GM21723 (cell line): Measurements from ENCODE around the gene ZNF32.
A peak's percentile ranks its signal among the peaks of the same experiment; 100 is the strongest.

Experiments used
- ATAC-seq: cut with Tn5 transposase; IDR thresholded peaks from one replicate; pipeline ENCODE4 v1.9.1; 2021; ENCODE audit warnings: mild to moderate bottlenecking, moderate library complexity; ENCODE audit not compliant: unreplicated experiment

The ZNF32 gene

GRCh38 chr10:43681220-43681619, 32.5 kb upstream of the ZNF32 start:
- no peak for ATAC-seq

- ATAC-seq, result no peak
Measured at GRCh38 chr10:43680035-43680434, 31.4 kb upstream of the ZNF32 start.

GRCh38 chr10:43679509-43679908, 30.8 kb upstream of the ZNF32 start:
- ATAC-seq, result no peak

- no peak for ATAC-seq
Measured at GRCh38 chr10:43678654-43679053, 30.0 kb upstream of the ZNF32 start.

- ATAC-seq, result no peak
Measured at GRCh38 chr10:43676901-43677300, 28.2 kb upstream of the ZNF32 start.

DNA sequence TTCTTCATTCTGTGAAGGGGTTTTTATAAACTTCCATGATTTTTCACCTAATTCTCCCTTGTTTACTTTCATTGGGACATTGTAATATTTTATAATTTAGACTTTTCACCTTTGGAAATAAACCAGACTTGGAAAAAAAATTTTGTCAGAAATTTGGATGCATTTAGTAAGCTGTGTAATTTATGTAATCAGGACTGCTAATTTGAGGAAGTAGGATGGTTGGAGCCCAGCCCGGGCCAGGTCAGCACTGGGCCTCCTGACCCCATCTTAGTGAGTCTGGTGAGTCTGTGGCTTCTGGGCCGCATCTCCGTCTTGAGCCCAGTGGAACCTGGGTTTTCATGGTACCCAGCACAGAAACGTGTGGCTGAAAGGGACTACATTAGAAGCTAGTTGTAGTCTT, 27.6 kb upstream of the ZNF32 start:
- no peak for ATAC-seq

DNA sequence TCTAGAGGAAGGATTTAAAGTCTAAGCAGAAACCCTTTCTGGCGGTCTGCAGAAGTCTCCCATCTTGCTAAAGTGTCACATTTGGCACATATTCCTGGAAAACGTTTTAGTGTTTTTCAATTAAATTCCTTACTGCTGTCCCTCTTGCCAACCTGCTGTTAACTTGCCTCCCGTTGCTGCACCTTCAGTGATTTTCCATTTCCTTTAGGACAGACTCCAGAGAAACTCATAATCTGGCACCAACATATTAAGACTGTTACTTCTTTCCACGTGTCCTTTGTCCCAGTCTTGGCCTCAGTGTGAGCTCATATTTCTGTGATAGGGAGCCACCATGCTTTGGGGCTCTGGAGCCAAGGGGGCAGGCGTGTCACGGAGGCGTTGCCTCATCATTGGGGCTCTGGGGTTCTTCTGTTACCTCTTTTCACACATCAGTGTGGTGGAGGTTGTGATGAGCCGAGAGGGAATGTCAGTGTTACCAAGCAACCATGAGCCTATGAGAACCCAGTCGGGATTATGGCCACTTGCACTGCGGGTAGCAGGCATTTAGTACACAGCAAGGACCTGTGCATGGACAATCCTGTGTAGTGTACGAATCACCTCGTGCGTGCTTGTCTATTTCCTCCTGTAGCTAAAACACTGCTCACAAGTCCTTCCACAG, 26.0 kb upstream of the ZNF32 start:
- ATAC-seq, result no peak

GRCh38 chr10:43673471-43673870, 24.8 kb upstream of the ZNF32 start:
- ATAC-seq, result no peak

GRCh38 chr10:43671659-43672531, 23.2 kb upstream of the ZNF32 start:
- ATAC-seq, result peak; percentile 70

DNA sequence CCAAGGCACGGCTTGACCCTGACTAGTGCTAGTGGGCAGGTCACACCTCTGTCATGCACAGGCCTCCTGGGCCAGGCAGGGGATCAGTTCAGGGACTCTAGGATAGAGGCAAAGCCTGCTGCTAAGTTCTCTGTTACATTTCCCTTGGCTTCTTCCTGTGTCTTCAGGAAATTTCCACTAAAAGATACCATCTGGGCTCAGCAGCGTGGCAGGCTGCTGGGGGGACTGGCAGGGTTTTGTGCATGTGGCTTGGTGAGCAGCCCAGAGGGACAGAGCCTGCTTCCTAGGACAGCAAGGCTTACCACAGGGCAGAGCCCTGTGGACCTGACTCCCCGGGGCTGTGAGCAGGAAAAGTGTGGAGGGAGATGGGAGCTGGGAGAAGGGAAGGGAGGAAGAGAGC, 20.7 kb upstream of the ZNF32 start:
- ATAC-seq, result no peak

- ATAC-seq, result no peak
Measured at GRCh38 chr10:43667761-43668386, 19.2 kb upstream of the ZNF32 start.

- ATAC-seq, result no peak
Measured at GRCh38 chr10:43667317-43667731, 18.6 kb upstream of the ZNF32 start.

DNA sequence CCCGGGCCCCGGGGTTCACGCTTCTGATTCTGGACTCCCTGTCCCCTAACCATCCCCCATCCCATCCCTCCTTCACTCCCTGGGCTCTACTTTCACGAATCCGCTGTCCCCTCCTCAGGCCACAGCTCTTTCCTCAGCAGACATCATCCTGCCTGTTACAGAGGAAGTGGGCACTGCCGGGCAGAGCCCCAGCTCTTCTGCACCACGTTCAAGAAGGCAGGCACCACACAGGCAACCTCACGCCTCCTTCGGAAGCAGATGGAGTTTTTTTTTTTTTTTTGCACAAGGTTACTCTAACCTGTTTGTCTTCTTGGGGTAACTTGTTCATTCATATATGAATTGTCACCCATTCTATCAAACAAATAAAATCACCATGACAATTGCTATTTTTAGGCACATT, 17.9 kb upstream of the ZNF32 start:
- no peak for ATAC-seq

DNA sequence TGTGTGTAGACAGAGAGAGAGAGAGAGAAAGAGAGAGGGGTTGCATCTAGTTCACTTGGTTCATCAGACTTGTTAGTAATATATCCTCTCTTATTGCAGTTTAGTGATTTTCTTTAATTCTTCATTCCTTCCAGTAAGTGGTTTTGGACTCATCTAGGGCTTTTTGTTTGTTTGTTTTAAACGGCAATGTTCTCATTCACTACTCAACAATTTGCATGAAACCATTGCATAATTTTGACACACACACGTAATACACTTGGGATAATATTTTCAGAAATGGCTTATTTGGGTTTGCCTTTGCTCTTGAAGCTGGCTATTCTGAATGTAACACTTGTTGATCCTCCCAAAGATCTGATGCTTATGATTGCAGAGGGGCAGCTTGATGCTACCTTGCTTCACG, 16.4 kb upstream of the ZNF32 start:
- ATAC-seq, result no peak

- ATAC-seq, result no peak
Measured at GRCh38 chr10:43658227-43658626, 9.5 kb upstream of the ZNF32 start.

GRCh38 chr10:43655311-43655710, 6.6 kb upstream of the ZNF32 start:
- no peak for ATAC-seq

DNA sequence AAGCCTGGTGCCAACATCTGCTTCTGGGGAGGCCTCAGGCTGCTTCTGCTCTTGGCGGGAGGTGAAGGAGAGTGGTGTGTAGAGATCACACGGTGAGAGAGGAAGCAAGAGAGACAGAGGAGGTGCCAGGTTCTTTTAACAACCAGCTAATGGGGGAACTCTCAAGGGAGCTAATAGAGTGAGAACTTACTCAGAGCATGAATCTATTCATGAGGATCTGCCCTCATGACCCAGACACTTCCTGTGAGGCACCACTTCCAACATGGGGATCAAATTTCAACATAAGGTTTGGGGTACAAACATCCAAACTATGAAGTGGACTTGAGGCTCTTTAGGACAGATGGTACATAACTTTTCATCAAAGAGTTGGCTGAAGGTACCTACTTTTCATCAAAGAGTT, 5.1 kb upstream of the ZNF32 start:
- ATAC-seq, result no peak

DNA sequence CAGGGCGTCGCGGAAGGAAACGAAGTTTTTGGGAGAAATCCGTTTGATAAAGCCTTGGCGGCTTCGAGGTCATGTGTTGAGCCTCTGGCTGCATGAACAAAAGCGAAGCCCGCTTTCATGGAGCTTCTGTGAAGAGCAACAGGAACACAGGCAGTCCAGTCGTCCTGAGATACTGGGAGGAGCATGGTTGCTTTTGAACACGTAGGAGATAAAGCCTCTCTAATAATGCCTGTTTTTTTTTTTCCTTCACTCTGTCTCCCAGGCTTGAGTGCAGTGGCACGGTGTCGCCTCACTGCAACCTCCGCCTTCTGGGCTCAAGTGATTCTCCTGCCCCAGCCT, 473 bp upstream of the ZNF32 start:
- ATAC-seq, result peak; percentile 6

GRCh38 chr10:43648095-43648397, 635 bp downstream of the ZNF32 start:
- ATAC-seq, result no peak

DNA sequence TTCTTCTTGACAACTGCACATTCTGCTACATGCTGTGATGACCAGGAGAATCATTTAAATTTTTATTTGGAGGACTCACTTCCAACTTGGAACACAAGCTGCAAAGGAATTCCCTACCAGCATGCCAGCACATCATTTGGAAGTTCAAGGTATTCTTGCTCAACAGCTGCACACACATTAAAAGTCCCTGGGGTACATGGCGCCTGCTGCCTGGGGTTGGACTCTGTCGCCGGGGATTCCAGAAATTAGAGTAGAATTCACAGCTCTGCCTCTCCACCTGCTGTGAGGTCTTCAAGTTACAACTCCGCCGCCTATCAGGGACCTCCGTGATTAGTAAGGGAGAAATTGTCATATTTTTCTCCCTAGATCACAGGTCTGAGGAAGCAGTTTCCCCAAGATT, 1.1 kb downstream of the ZNF32 start:
- ATAC-seq, result no peak

DNA sequence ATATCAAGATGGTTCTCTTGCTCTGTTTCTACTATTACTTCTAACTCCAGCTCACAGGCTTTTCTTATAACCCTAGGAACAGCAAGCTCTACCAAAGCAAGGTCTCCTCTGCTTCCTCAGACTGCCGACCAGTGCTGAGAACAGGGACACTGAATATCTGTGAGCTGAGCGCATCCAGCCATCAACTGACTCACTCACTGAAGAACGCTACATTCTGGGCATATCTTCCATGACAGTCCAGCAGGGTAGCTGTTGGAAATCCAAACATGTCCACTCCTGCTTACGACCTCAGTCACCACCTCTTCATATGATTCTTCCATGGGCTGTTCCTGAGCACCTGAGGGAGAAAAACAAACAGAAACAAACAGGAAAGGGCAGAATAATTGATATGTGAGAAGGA, 2.8 kb downstream of the ZNF32 start:
- ATAC-seq, result no peak

GRCh38 chr10:43644252-43644651, 4.4 kb downstream of the ZNF32 start:
- ATAC-seq, result no peak
